ENCODE data around the gene RSF1.

- no peak for TF ChIP-seq CTCF (IDR thresholded peaks at IDR 0.05)
- TF ChIP-seq POLR2A (IDR thresholded peaks at IDR 0.05) = no peak
These were observed 116.5 kb downstream of the RSF1 start for GRCh38 chr11:77704029-77704428.

All from Peyer's patch (tissue), 4 donors.